Measurements from ENCODE around the gene VPS26C. TPM values are rescaled to one million over a fixed set of nuclear protein-coding genes. Genes with fewer than 3 reads are reported as not detected.

The VPS26C gene
- total RNA-seq, 1 experiment from 2014 or later = 95.0 TPM

GRCh38 chr21:37202221-37203110 lies 64.7 kb downstream of the VPS26C start:
- DNase-seq (ENCODE audit: low spot score) = no peak

- DNase-seq (ENCODE audit: low spot score) = no peak
Measured at GRCh38 chr21:37200641-37201480, 66.3 kb downstream of the VPS26C start.

GRCh38 chr21:37199057-37199924 lies 67.8 kb downstream of the VPS26C start:
- no peak for DNase-seq (ENCODE audit: low spot score)

GRCh38 chr21:37197746-37198145 lies 69.4 kb downstream of the VPS26C start:
- DNase-seq (ENCODE audit: low spot score) = no peak

- DNase-seq (ENCODE audit: low spot score) = no peak
Measured at GRCh38 chr21:37196847-37197246, 70.3 kb downstream of the VPS26C start.

GRCh38 chr21:37195610-37196009 lies 71.5 kb downstream of the VPS26C start:
- no peak for DNase-seq (ENCODE audit: low spot score)

- no peak for DNase-seq (ENCODE audit: low spot score)
Measured at GRCh38 chr21:37195059-37195458, 72.1 kb downstream of the VPS26C start.

- DNase-seq (ENCODE audit: low spot score) = no peak
Measured at GRCh38 chr21:37193676-37194075, 73.5 kb downstream of the VPS26C start.

- DNase-seq (ENCODE audit: low spot score) = no peak
Measured at GRCh38 chr21:37193006-37193405, 74.1 kb downstream of the VPS26C start.

GRCh38 chr21:37192019-37192418 lies 75.1 kb downstream of the VPS26C start:
- DNase-seq (ENCODE audit: low spot score) = no peak

- DNase-seq (ENCODE audit: low spot score) = no peak
Measured at GRCh38 chr21:37188825-37189224, 78.3 kb downstream of the VPS26C start.

- no peak for DNase-seq (ENCODE audit: low spot score)
Measured at GRCh38 chr21:37186983-37187382, 80.2 kb downstream of the VPS26C start.

GRCh38 chr21:37184784-37185593 lies 82.1 kb downstream of the VPS26C start:
- no peak for DNase-seq (ENCODE audit: low spot score)

GRCh38 chr21:37183749-37184148 lies 83.4 kb downstream of the VPS26C start:
- DNase-seq (ENCODE audit: low spot score) = no peak

GRCh38 chr21:37182222-37182621 lies 84.9 kb downstream of the VPS26C start:
- no peak for DNase-seq (ENCODE audit: low spot score)

GRCh38 chr21:37181059-37181458 lies 86.1 kb downstream of the VPS26C start:
- DNase-seq (ENCODE audit: low spot score) = no peak

GRCh38 chr21:37176716-37177115 lies 90.4 kb downstream of the VPS26C start:
- DNase-seq (ENCODE audit: low spot score) = no peak
